GM12873 (cell line): ENCODE measurements around the gene SLC37A1.

ENCODE experiments used
- CTCF ChIP-seq: IDR thresholded peaks from 2 replicates; pipeline ENCODE4 v1.5.1; 2012; ENCODE audit warnings: low read depth, mild to moderate bottlenecking, moderate library complexity, low read length, control low read depth; ENCODE audit not compliant: insufficient read depth; ENCODE audit errors: missing control alignments

The SLC37A1 gene

GRCh38 chr21:42499444-42500112 is 14.1 kb upstream of the SLC37A1 start:
- no peak for TF ChIP-seq CTCF

- TF ChIP-seq CTCF, result no peak
Observed at GRCh38 chr21:42500225-42500624, 13.4 kb upstream of the SLC37A1 start.

- TF ChIP-seq CTCF, result no peak
Observed at GRCh38 chr21:42500736-42501135, 12.9 kb upstream of the SLC37A1 start.

GRCh38 chr21:42503711-42504110 is 9.9 kb upstream of the SLC37A1 start:
- no peak for TF ChIP-seq CTCF

- no peak for TF ChIP-seq CTCF
Observed at GRCh38 chr21:42505090-42505726, 8.4 kb upstream of the SLC37A1 start.

- no peak for TF ChIP-seq CTCF
Observed at GRCh38 chr21:42507418-42507817, 6.2 kb upstream of the SLC37A1 start.

- TF ChIP-seq CTCF, result no peak
Observed at GRCh38 chr21:42508371-42508770, 5.3 kb upstream of the SLC37A1 start.
